HEK293 (cell line): Measurements from ENCODE around the gene IRF1.
A peak's percentile ranks its signal among the peaks of the same experiment; 100 is the strongest.

ENCODE experiments used
- CTCF ChIA-PET: fragments of 350-600 bp; formaldehyde crosslinking; extraction: SDS; loops from one replicate; lab custom pipeline; 2021; ENCODE audit warnings: antibody characterized with exemption; lab: Yijun Ruan, JAX
- POLR2A ChIA-PET: fragments of 300-600 bp; formaldehyde crosslinking; extraction: SDS; loops from one replicate; lab custom pipeline; 2020; ENCODE audit warnings: antibody characterized with exemption, inconsistent platforms; lab: Yijun Ruan, JAX
- H3K27ac ChIP-seq: fragments of 200-500 bp; sonication (Bioruptor generic); 2 replicates; pipeline ENCODE4 v1.5.1; 2014; ENCODE audit warnings: low read depth, low read length, control low read depth, inconsistent platforms; ENCODE audit errors: extremely low read depth
- H3K36me3 ChIP-seq, 2 experiments: fragments of 200-500 bp in 1 of 2; sonication (Bioruptor generic) in 1 of 2; 1 replicate in 1 of 2; 2 replicates in 1 of 2; pipeline ENCODE4 v1.5.1; 2014 to 2017; ENCODE audit warnings: inconsistent platforms in 2 of 2, low read length in 2 of 2; ENCODE audit not compliant: control insufficient read depth in 2 of 2, insufficient read depth in 1 of 2
- H3K4me1 ChIP-seq: fragments of 200-500 bp; sonication (Bioruptor generic); 2 replicates; pipeline ENCODE4 v1.5.1; 2014; ENCODE audit warnings: mild to moderate bottlenecking, low read length, inconsistent platforms; ENCODE audit not compliant: control insufficient read depth, insufficient read depth
- H3K4me3 ChIP-seq: 2 replicates; pipeline ENCODE4 v1.5.1; 2011; ENCODE audit warnings: low read depth, mild to moderate bottlenecking, control low read depth, low read length, moderate library complexity
- H3K9me3 ChIP-seq: fragments of 200-500 bp; sonication (Bioruptor generic); 2 replicates; pipeline ENCODE4 v1.5.1; 2014; ENCODE audit warnings: low read depth, low read length, inconsistent platforms; ENCODE audit not compliant: control insufficient read depth, insufficient read depth
- AEBP2 ChIP-seq: fragments of 450-650 bp; formaldehyde crosslinking; IDR thresholded peaks from 2 replicates; pipeline ENCODE4 v1.5.1; 2016; ENCODE audit warnings: missing biosample characterization, missing genetic modification characterization, borderline replicate concordance
- CTCF ChIP-seq: fragments of 450-650 bp; formaldehyde crosslinking; IDR thresholded peaks from 2 replicates; pipeline ENCODE4 v1.5.1; 2016; ENCODE audit warnings: missing biosample characterization, missing genetic modification characterization
- MYNN ChIP-seq: fragments of 450-650 bp; formaldehyde crosslinking; IDR thresholded peaks from 2 replicates; pipeline ENCODE4 v1.5.1; 2016; ENCODE audit warnings: missing biosample characterization, missing genetic modification characterization, borderline replicate concordance
- PRDM1 ChIP-seq: fragments of 450-650 bp; formaldehyde crosslinking; IDR thresholded peaks from 2 replicates; pipeline ENCODE4; 2016; ENCODE audit warnings: missing biosample characterization, missing genetic modification characterization
- PRDM6 ChIP-seq: fragments of 450-650 bp; formaldehyde crosslinking; IDR thresholded peaks from 2 replicates; pipeline ENCODE4 v1.5.1; 2017; ENCODE audit warnings: missing biosample characterization, missing genetic modification characterization
- SCRT2 ChIP-seq: fragments of 450-650 bp; formaldehyde crosslinking; IDR thresholded peaks from 2 replicates; pipeline ENCODE4 v1.5.1; 2016; ENCODE audit warnings: missing biosample characterization, missing genetic modification characterization
- SP2 ChIP-seq: fragments of 450-650 bp; formaldehyde crosslinking; IDR thresholded peaks from 2 replicates; pipeline ENCODE4 v1.5.1; 2016; ENCODE audit warnings: missing biosample characterization, missing genetic modification characterization
- SP7 ChIP-seq: fragments of 450-650 bp; formaldehyde crosslinking; IDR thresholded peaks from 2 replicates; pipeline ENCODE4 v1.5.1; 2016; ENCODE audit warnings: missing biosample characterization, missing genetic modification characterization
- ZNF157 ChIP-seq: fragments of 450-650 bp; formaldehyde crosslinking; IDR thresholded peaks from 2 replicates; pipeline ENCODE4 v1.5.1; 2016; ENCODE audit warnings: missing biosample characterization, missing genetic modification characterization
- ZNF280D ChIP-seq: fragments of 450-650 bp; formaldehyde crosslinking; IDR thresholded peaks from 2 replicates; pipeline ENCODE4 v1.5.1; 2016; ENCODE audit warnings: missing biosample characterization, missing genetic modification characterization
- ZNF510 ChIP-seq: fragments of 450-650 bp; formaldehyde crosslinking; IDR thresholded peaks from 2 replicates; pipeline ENCODE4 v1.5.1; 2018; ENCODE audit warnings: mild to moderate bottlenecking, missing genetic modification characterization, missing biosample characterization; ENCODE audit not compliant: insufficient replicate concordance
- ZNF585B ChIP-seq: fragments of 450-650 bp; formaldehyde crosslinking; IDR thresholded peaks from 2 replicates; pipeline ENCODE4 v1.5.1; 2016; ENCODE audit warnings: missing biosample characterization, missing genetic modification characterization
- ZNF610 ChIP-seq: fragments of 450-650 bp; formaldehyde crosslinking; IDR thresholded peaks from 2 replicates; pipeline ENCODE4 v1.5.1; 2016; ENCODE audit warnings: missing biosample characterization, missing genetic modification characterization, borderline replicate concordance
- ZNF843 ChIP-seq: fragments of 450-650 bp; formaldehyde crosslinking; IDR thresholded peaks from 2 replicates; pipeline ENCODE4 v1.5.1; 2016; ENCODE audit warnings: missing biosample characterization, missing genetic modification characterization
- ZSCAN18 ChIP-seq: fragments of 450-650 bp; formaldehyde crosslinking; IDR thresholded peaks from 2 replicates; pipeline ENCODE4 v1.5.1; 2016; ENCODE audit warnings: missing biosample characterization, missing genetic modification characterization
- TF ChIP-seq, protein P1 (sequence below): fragments of 450-650 bp; formaldehyde crosslinking; IDR thresholded peaks from 2 replicates; pipeline ENCODE4 v1.5.1; 2016; ENCODE audit warnings: missing biosample characterization, missing genetic modification characterization

The IRF1 gene

GRCh38 chr5:132492386-132493125 is 2.0 kb upstream of the IRF1 start:
- ChIA-PET POLR2A (interaction anchor here (1.3 kb wide), 1 partner anchor 200 kb away, joined by 3 read pairs; no protein-coding TSS in a partner anchor), CTCF (interaction anchor here (0.6 to 1.6 kb wide), 5 partner anchors 8 to 255 kb away, joined by 3 to 4 read pairs (median 3); no protein-coding TSS in a partner anchor)
- Histone ChIP-seq H3K27ac (no peak overlapping the region), H3K9me3 (no peaks in the 10 kb centered on the region), H3K4me1 (peaks cover 6% of the 10 kb centered on the region), H3K4me3 (no peak overlapping the region), H3K36me3 (peaks cover 0 to 15% of the 10 kb centered on the region in 2 experiments; a peak in 1 of 3 replicates)
- TF ChIP-seq SCRT2 (tag by site-specific recombination) (no peak), PRDM6 (tag by site-specific recombination) (no peak), SP2 (no peak), ZNF610 (tag by site-specific recombination) (no peak), CTCF (tag by site-specific recombination) (no peak)

GRCh38 chr5:132491368-132492364 is 1.1 kb upstream of the IRF1 start:
- peaks cover 6% of the 10 kb centered on the region for H3K4me1 ChIP-seq
- H3K36me3 ChIP-seq = peaks cover 0 to 24% of the 10 kb centered on the region in 2 experiments; a peak in 1 of 3 replicates
- H3K27ac ChIP-seq = peak overlapping the region; percentile 44; the same call in 1 of the 2 replicates
- ChIA-PET POLR2A (interaction anchor here (0.6 to 2.6 kb wide), 20 partner anchors 9 to 199 kb away, joined by 3 to 27 read pairs (median 8); partner anchors contain the start of gene SLC22A4), CTCF (interaction anchor here (0.6 to 2.6 kb wide), 8 partner anchors 9 to 229 kb away, joined by 3 to 12 read pairs (median 3); no protein-coding TSS in a partner anchor)
- H3K4me3 ChIP-seq = peak overlapping the region; percentile 45
- no peaks in the 10 kb centered on the region for H3K9me3 ChIP-seq
- TF ChIP-seq ZNF585B (tag by site-specific recombination) (no peak), ZNF510 (no peak), ZNF157 (no peak), MYNN (no peak), ZNF843 (no peak), SP7 (tag by site-specific recombination) (no peak), ZNF280D (tag by site-specific recombination) (no peak), PRDM1 (no peak), AEBP2 (tag by site-specific recombination) (no peak), ZSCAN18 (tag by site-specific recombination) (no peak)
- TF ChIP-seq, protein P1, sequence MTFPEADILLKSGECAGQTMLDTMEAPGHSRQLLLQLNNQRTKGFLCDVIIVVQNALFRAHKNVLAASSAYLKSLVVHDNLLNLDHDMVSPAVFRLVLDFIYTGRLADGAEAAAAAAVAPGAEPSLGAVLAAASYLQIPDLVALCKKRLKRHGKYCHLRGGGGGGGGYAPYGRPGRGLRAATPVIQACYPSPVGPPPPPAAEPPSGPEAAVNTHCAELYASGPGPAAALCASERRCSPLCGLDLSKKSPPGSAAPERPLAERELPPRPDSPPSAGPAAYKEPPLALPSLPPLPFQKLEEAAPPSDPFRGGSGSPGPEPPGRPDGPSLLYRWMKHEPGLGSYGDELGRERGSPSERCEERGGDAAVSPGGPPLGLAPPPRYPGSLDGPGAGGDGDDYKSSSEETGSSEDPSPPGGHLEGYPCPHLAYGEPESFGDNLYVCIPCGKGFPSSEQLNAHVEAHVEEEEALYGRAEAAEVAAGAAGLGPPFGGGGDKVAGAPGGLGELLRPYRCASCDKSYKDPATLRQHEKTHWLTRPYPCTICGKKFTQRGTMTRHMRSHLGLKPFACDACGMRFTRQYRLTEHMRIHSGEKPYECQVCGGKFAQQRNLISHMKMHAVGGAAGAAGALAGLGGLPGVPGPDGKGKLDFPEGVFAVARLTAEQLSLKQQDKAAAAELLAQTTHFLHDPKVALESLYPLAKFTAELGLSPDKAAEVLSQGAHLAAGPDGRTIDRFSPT (tag by site-specific recombination) = no peak
